ENCODE measurements around the gene ZNF830. TPM values are rescaled to one million over a fixed set of nuclear protein-coding genes. Genes with fewer than 3 reads are reported as not detected.

The ZNF830 gene
- polyA plus RNA-seq, 1 experiment, result 3.8 TPM

DNA sequence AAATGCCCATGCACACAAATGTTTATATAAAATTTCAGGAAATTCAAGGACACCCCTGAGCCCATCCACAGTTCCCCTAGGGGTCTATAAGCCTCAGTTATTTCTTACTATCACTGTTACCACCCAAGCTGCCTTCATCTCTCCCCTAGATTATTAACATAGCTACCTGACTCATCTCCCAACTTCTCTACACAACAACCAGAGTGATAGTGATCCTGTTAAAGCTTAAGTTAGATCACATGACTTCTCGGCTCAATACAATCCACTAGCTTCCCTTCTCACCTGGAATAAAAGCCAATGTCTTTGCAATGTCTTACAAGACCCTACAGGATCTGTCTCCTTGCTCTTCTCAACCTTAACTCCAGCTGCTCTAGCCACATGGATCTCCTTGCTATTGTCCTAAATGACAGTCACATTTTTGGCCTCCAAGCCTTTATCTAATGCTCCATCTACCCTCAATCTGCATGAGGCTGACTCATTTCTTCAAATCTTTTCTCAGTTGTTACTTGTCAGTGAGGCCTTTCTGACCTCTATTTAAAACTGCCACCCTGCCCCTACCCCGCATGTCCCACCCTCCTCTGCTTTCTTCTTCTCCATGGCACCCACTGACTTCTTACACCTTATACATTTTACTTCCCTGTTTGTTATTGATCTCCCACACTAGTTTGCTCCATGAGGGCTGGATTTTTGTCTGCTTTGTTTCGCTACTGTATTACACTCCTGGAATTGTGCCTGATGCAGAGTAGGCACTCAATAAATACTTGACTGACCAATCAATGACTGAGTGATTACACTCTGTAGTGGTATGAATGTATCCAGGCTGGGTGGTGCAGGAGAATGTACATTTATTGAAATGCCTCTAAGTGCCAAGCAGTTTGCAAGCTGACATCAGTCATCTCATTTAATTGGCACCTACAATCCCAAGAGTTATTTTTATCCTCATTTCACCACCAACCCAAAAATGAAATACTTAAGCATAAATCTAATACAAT is 13.8 kb downstream of the ZNF830 start:
- no peak for DNase-seq (ENCODE audit: low read depth)
- POLR2A ChIA-PET, result no interaction called here
- Histone ChIP-seq H3K4me3 (ENCODE audit: low read depth, low read length) (no peak overlapping the region), H3K36me3 (ENCODE audit: control insufficient read depth, insufficient read depth, low read length) (no peaks in the 10 kb centered on the region), H3K27me3 (ENCODE audit: control insufficient read depth, insufficient read depth, low read length) (no peaks in the 10 kb centered on the region)
- TF ChIP-seq, protein P1, sequence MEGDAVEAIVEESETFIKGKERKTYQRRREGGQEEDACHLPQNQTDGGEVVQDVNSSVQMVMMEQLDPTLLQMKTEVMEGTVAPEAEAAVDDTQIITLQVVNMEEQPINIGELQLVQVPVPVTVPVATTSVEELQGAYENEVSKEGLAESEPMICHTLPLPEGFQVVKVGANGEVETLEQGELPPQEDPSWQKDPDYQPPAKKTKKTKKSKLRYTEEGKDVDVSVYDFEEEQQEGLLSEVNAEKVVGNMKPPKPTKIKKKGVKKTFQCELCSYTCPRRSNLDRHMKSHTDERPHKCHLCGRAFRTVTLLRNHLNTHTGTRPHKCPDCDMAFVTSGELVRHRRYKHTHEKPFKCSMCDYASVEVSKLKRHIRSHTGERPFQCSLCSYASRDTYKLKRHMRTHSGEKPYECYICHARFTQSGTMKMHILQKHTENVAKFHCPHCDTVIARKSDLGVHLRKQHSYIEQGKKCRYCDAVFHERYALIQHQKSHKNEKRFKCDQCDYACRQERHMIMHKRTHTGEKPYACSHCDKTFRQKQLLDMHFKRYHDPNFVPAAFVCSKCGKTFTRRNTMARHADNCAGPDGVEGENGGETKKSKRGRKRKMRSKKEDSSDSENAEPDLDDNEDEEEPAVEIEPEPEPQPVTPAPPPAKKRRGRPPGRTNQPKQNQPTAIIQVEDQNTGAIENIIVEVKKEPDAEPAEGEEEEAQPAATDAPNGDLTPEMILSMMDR (IDR thresholded peaks at IDR 0.05; ENCODE audit: insufficient read depth, low read depth, low read length), result no peak
- CTCF ChIA-PET, result interaction anchor here (1.9 kb wide), 1 partner anchor 10 kb away, joined by 7 read pairs; no protein-coding TSS in a partner anchor

DNA sequence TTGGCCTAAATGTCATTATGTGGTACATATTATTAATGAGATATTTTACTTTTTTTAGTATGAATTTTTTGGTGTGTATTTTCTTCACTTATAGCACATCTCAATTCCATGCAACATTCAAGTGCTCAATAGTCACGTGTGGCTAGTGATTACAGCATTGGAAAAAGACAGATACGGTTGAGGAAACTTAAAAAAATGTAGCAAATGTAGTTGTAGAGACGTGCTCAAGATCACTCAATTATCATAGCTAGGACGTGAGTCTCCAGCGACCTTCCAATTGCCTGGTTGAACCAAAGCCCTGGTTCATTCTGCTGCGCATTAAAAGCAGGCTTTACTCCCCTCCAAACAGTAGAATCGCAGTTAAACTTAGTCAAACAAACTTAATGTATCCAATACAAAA is 17.8 kb downstream of the ZNF830 start:
- POLR2A ChIA-PET, result no interaction called here
- Histone ChIP-seq H3K4me3 (ENCODE audit: low read depth, low read length) (no peak overlapping the region), H3K36me3 (ENCODE audit: control insufficient read depth, insufficient read depth, low read length) (no peaks in the 10 kb centered on the region), H3K27me3 (ENCODE audit: control insufficient read depth, insufficient read depth, low read length) (no peaks in the 10 kb centered on the region)
- no peak for DNase-seq (ENCODE audit: low read depth)
- TF ChIP-seq, protein P1 (IDR thresholded peaks at IDR 0.05; ENCODE audit: insufficient read depth, low read depth, low read length), result no peak
- CTCF ChIA-PET, result no interaction called here

DNA sequence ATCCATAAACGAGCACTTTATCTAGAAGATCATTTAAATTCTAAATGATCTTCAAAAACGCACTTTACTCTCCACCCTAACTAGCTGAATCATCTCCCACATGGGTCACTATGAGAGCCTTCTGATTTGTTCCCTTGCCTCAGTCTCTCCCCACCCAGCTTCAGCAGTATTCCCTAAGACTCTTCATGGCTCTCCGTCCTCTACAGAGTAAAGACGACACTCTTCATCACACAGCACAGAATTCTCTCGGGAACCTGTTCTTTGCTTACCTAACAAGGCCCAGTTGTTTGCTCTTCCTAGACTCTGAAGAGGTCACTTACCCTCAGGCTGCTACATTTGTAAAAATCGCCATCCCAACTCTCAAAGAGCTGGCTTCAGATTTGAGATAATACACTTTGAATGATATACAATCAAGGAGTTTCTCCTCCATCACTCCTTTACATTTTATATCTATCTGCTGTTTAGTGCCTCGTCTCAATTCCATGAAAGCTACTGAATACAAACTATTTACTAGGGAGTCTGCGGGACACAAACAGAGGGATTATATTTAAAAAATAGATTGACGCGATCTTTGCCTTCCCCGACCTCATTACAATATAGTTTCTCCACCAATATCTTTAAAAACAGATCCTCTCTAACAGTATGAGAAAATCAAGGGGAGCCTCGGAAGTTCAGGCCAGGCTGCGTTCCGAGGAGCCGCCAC is 18.5 kb downstream of the ZNF830 start:
- Histone ChIP-seq H3K27me3 (ENCODE audit: control insufficient read depth, insufficient read depth, low read length) (no peaks in the 10 kb centered on the region), H3K36me3 (ENCODE audit: control insufficient read depth, insufficient read depth, low read length) (no peaks in the 10 kb centered on the region), H3K4me3 (ENCODE audit: low read depth, low read length) (peak overlapping the region; percentile 79)
- TF ChIP-seq, protein P1 (IDR thresholded peaks at IDR 0.05; ENCODE audit: insufficient read depth, low read depth, low read length), result no peak
- CTCF ChIA-PET, result interaction anchor here (0.7 to 2.7 kb wide), 4 partner anchors 110 to 559 kb away, joined by 3 to 11 read pairs (median 4); partner anchors contain the start of gene RAD51D
- POLR2A ChIA-PET, result no interaction called here
- DNase-seq (ENCODE audit: low read depth), result no peak

DNA sequence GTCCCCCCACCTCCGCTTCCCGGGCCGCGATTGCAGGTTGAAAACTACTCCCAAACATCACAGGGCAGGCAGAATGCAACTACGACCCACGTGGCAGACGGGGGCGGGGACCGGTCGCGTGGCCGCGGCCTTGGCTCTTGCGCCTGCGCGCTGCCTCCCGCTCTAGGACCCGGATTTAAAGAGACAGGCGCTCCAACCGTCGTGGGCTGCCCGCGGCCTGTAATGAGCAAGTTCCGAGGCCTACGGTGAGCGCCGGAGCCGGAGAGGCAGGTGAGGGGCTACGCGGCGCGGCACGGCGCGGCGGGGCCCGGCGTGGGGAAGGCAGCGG is 19.0 kb downstream of the ZNF830 start, which contains the start of gene LIG3:
Gene LIG3 (plus strand): TSS at position 160 of the 328 bp plus-strand sequence. CDS start 2,494 bp downstream, outside the sequence.
- peak; percentile 59 for DNase-seq (ENCODE audit: low read depth)

More for the DNA sequence above, 19.0 kb downstream of the ZNF830 start, which contains the start of gene LIG3:
- H3K27me3 ChIP-seq (ENCODE audit: control insufficient read depth, insufficient read depth, low read length), result no peaks in the 10 kb centered on the region
- ChIA-PET CTCF (interaction anchor here (0.7 to 2.7 kb wide), 6 partner anchors 39 to 560 kb away, joined by 3 to 11 read pairs (median 4); partner anchors contain the start of genes NLE1 and RAD51D), POLR2A (interaction anchor here (0.7 to 1.1 kb wide), 2 partner anchors 19 to 597 kb away, joined by 3 to 4 read pairs; partner anchors contain the start of genes CCT6B and ZNF830)
- peak within 1 kb of the TSS; percentile 79 for H3K4me3 ChIP-seq (ENCODE audit: low read depth, low read length)
- TF ChIP-seq, protein P1 (IDR thresholded peaks at IDR 0.05; ENCODE audit: insufficient read depth, low read depth, low read length), result no peak
- H3K36me3 ChIP-seq (ENCODE audit: control insufficient read depth, insufficient read depth, low read length), result no peaks in the 10 kb centered on the region
